HG02610 (cell line): ENCODE measurements around the gene TUBGCP5.

Experiments
- ATAC-seq: cut with Tn5 transposase; IDR thresholded peaks from one replicate; pipeline ENCODE4 v1.9.1; 2021; ENCODE audit warnings: mild to moderate bottlenecking, moderate library complexity; ENCODE audit not compliant: unreplicated experiment

The TUBGCP5 gene

GRCh38 chr15:22954798-22955543 is 84.4 kb downstream of the TUBGCP5 start:
- no peak for ATAC-seq

GRCh38 chr15:22954326-22954725 is 85.0 kb downstream of the TUBGCP5 start:
- ATAC-seq: no peak

DNA sequence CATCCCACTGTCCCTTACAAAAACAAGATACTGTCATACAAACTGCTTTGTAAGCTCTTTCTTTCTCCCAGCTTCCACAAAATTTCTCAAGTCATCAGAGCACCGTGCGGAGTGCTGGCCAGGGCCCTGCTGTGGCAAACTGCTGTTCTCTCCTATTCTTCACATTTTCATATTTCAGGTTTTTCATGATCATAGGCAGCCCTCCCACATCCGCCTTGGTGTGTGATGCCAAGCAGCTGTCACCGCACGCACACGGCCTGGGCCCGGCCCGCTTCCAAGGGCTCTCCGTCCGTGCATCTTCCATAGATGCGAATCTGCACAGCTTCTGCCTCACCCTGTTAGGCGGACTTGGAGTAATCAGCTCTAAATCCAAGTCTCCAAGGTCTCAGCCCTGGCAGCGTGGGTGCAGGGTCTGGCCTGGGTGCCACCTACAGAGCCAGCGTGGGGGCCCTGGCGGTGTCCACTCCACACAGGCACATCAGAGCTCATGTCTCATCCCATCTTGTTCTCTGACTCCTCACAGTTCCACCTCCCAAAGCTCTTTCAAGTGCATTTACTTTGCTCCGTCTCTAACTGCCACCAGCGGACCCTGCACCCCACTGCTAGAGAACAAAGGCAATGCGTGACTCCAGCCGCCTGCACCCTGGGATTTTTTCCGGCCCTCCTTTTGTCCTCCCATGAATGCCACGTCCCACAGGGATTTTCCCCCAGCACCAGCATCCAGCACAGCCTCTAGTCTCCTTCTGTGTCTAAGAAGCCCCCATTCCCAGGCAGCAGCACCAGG is 86.4 kb downstream of the TUBGCP5 start:
- no peak for ATAC-seq

DNA sequence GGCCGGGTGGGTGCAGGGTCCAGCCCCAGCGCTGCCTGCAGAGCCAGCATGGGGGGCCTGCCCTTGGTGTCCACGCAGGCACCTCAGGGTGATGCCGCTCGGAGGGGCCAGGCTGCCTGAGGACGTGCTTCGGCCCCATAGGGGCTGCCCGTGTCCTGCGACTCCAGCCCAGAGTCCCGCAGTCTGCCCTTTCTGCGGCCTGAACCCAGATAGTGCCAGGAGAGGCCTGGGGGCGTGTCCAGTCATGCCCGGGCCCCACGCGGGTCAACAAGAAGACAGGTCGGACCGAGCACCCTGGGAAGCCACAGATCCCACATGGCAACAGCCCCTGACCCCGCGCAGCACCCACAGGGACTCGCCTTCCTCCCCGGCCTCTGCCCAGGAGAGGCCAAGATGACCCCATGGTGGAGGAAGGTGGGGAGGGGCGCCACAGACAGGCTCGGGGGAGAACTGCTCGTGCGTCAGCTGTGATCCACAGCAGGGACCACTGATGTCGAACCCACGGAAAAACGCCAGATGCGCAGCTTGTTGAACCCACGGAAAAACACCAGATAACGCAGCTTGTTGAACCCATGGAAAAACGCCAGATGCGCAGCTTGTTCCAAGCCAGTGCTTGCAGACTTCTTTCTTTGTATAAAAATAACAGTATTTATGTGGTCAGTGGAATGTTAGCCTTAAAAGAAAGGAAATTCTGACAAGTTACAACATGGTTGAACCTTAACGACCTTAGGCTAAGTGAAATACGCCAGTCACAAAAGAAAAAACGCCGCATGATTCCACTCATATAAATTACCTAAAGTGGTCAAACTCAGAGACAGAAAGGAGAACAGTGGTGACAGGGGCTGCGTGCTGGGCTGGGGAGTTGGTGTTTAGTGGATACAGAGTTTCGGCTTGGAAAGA is 87.7 kb downstream of the TUBGCP5 start:
- no peak for ATAC-seq

- ATAC-seq: no peak
Observed at GRCh38 chr15:22951031-22951380, 88.4 kb downstream of the TUBGCP5 start.

GRCh38 chr15:22950256-22950990 is 88.9 kb downstream of the TUBGCP5 start:
- no peak for ATAC-seq
